Measurements from ENCODE around the gene KBTBD4.
A peak's percentile ranks its signal among the peaks of the same experiment; 100 is the strongest.

KBTBD4 gene

DNA sequence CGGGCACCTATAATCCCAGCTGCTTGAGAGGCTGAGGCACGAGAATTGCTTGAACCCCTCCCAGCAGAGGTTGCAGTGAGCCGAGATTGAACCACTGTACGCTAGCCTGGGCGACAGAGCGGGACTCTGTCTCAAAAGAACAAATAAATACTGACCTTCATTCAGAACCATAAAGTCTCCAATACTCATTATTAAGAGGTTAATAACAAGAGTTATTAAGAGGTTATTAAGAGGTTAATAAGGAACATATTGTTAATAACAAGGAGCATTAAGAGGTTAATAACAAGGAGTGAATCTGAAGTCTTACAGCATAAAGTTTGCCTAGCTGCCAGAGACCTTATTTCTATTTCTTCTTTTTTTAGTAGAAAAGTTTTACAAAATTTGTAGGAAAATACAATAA, 33.5 kb downstream of the KBTBD4 start:
- no peak overlapping the region for H3K27ac ChIP-seq
- TF ChIP-seq, protein P1, sequence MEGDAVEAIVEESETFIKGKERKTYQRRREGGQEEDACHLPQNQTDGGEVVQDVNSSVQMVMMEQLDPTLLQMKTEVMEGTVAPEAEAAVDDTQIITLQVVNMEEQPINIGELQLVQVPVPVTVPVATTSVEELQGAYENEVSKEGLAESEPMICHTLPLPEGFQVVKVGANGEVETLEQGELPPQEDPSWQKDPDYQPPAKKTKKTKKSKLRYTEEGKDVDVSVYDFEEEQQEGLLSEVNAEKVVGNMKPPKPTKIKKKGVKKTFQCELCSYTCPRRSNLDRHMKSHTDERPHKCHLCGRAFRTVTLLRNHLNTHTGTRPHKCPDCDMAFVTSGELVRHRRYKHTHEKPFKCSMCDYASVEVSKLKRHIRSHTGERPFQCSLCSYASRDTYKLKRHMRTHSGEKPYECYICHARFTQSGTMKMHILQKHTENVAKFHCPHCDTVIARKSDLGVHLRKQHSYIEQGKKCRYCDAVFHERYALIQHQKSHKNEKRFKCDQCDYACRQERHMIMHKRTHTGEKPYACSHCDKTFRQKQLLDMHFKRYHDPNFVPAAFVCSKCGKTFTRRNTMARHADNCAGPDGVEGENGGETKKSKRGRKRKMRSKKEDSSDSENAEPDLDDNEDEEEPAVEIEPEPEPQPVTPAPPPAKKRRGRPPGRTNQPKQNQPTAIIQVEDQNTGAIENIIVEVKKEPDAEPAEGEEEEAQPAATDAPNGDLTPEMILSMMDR (IDR thresholded peaks at IDR 0.05) = no peak
- no peak for TF ChIP-seq ZFX (IDR thresholded peaks at IDR 0.05; ENCODE audit: borderline replicate concordance)

DNA sequence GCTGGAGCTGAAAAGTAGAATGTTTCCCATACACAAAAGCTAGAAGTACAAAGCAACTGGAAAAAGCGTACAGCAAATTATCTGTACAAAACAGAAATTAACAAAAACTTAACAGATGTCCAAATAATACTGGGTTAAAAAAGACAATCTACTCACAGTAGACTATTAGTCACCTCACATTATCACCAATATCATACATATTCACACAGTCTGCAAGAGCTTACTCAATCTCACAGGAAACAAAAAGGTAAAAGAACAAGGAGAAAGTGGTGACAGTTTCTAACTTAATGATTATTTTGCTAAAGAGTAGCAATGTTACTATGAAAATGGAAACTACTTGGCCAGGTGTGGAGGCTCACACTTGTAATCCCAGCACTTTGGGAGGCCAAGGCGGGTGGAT, 37.7 kb downstream of the KBTBD4 start:
- TF ChIP-seq, protein P1 (IDR thresholded peaks at IDR 0.05) = no peak
- TF ChIP-seq ZFX (IDR thresholded peaks at IDR 0.05; ENCODE audit: borderline replicate concordance) = no peak
- no peak overlapping the region for H3K27ac ChIP-seq

DNA sequence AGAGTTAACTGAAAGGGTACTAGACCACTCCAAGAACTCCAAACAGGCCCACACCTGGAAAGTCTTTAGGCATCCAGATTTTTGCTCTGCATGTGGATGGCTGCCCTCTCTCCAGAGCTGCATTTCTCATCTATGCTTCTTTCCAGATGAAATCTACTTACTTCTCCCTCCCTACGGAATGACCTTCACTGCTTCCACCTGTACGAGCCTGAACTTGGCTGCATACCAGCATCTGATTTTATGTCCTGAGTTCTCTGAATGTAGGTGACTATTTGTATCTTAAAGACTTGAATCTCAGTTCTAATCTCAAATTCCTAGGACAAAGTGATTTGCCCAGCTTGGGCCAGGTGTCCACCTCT, 39.1 kb downstream of the KBTBD4 start:
- peak overlapping the region; percentile 24; the same call in 1 of the 2 replicates for H3K27ac ChIP-seq
- TF ChIP-seq ZFX (IDR thresholded peaks at IDR 0.05; ENCODE audit: borderline replicate concordance) = no peak
- TF ChIP-seq, protein P1 (IDR thresholded peaks at IDR 0.05) = no peak

DNA sequence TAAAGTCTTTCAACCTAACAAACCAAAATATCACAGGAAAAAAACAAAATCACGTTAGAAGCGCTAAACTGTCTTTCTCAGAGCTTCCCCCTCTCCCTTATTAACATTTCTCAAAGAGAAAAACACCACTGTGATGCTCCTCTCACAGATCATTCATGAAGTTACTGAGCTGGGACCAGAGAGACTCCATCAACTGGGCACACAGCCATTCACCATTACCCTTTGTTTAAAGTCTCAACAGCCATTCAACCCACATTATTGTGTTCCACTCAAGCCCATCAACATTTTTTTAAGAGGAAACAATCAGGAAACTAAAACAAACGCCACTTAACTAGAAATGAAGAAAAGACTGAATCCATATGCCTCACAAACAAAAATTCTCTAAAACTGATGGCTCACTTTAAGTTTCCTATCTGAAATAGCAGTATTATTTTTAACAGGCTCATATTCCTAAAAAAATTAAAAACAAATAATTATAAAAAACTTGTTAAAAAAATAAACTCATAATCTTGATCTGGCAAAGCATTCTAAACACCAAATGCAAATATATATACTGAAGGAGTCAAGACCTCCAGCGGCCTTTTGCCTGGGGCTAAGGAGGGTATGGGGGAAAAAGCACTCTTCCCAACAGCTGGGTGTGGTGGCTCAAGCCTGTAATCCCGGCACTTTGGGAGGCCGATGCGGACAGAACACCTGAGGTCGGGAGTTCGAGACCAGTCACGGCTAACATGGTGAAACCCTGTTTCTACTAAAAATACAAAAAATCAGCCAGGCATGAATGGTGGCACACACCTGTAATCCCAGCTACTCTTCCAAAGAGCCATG, 39.8 kb downstream of the KBTBD4 start:
- TF ChIP-seq, protein P1 (IDR thresholded peaks at IDR 0.05) = no peak
- H3K27ac ChIP-seq = peak overlapping the region; percentile 24; the same call in 1 of the 2 replicates

DNA sequence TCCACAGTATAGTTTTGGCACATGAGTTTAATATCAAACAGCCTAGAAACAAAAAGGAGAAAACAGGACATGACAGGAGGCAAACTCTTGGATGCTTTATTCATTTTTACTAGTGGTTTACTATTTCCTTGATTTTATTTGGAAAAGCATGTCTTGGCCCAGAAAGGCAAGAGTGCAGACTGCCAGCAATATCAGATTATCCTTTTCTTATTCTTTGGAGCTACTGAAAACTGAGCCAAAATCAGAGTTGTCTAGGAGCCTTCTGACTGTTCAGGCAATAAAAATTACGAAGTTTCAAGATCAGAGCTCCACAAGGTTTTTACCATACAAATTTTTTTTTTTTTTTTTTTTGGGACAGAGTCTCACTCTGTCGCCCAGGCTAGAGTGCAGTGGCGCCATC, 41.9 kb downstream of the KBTBD4 start:
- no peak for TF ChIP-seq ZFX (IDR thresholded peaks at IDR 0.05; ENCODE audit: borderline replicate concordance)
- TF ChIP-seq, protein P1 (IDR thresholded peaks at IDR 0.05) = no peak
- no peak overlapping the region for H3K27ac ChIP-seq

DNA sequence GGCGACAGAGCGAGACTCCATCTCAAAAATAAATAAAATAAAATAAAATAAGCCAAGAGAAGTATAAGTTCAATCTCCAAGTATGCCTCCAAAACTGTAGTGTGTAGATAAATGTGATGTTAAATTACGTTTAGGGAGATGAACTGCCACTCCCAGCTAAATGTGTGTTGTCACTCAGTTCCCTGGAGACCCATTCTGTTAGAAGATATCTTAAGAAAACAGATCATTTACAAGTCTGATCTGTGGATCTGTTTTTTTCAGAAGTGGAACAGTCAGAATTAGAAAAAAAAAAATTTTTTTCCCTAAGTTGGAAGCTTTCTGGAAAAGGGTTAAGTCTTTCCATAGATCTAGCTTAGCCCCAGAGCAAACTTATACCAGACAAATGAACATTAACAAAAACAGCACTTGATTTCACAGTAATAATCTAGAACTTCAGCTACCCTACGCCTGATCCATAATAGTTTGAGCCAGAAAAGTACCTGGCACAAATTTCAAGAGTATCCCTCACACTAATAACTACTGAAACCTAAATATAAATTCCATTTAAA, 44.0 kb downstream of the KBTBD4 start:
- TF ChIP-seq, protein P1 (IDR thresholded peaks at IDR 0.05) = no peak
- TF ChIP-seq ZFX (IDR thresholded peaks at IDR 0.05; ENCODE audit: borderline replicate concordance) = no peak
- H3K27ac ChIP-seq = no peak overlapping the region

DNA sequence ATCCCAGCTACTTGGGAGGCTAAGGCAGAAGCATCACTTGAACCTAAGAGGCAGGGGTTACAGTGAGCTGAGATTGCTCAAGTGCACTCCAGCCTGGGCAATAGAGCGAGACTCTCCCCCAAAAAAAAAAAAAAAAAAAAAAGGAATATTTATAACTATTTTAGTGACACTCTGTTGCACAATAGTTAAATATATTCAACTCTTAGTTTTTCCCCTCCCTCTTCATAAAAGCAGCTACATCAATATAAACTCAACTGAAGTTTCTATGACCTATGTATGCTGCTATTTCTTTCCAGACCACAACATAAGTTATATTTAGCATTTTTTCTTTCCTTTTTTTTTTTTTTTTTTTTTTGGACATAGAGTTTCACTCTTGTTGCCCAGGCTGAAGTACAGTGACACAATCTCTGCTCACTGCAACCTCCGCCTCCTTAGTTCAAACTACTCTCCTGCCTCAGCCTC, 45.0 kb downstream of the KBTBD4 start:
- TF ChIP-seq, protein P1 (IDR thresholded peaks at IDR 0.05) = no peak
- no peak for TF ChIP-seq ZFX (IDR thresholded peaks at IDR 0.05; ENCODE audit: borderline replicate concordance)
- no peak overlapping the region for H3K27ac ChIP-seq

All from 22Rv1 (cell line).